CD4-positive, CD25-positive, alpha-beta regulatory T cell (primary cell): Measurements from ENCODE around the gene TNS1. TPM values are rescaled to one million over a fixed set of nuclear protein-coding genes. Genes with fewer than 3 reads are reported as not detected.

ENCODE experiments used
- polyA plus RNA-seq, 4 donors: library from polyadenylated mRNA; unstranded; fragments of 300-500 nt; fragmentation: Illumina TruSeq; gene quantifications; one replicate each; pipeline ENCODE4 v1.2.3, GENCODE V29; 2021
- total RNA-seq: library from RNA; stranded (reverse); gene quantifications from one replicate; pipeline ENCODE4 v1.2.3, GENCODE V29; 2022

TNS1 gene
- total and polyA plus RNA-seq, 5 donors from 2014 or later = 0.49 TPM; not detected in 4

Other genes with a start within 250 kb of the TNS1 start
- gene RUFY4, start 66.3 kb upstream of the TNS1 start, total RNA-seq = 2.1 TPM
- under 1 TPM in 1 of 4 donors, not detected in 3; 0.15 TPM for gene RUFY4, start 66.3 kb upstream of the TNS1 start, polyA plus RNA-seq
- not detected for gene CXCR2, start 123.0 kb upstream of the TNS1 start, total RNA-seq
- gene CXCR2, start 123.0 kb upstream of the TNS1 start, polyA plus RNA-seq = not detected
- not detected for gene CXCR1, start 164.0 kb upstream of the TNS1 start, total RNA-seq
- gene CXCR1, start 164.0 kb upstream of the TNS1 start, polyA plus RNA-seq = under 1 TPM; 0.08 to 0.94 (median 0.46) TPM
- 540 TPM for gene ARPC2, start 214.2 kb upstream of the TNS1 start, total RNA-seq
- gene ARPC2, start 214.2 kb upstream of the TNS1 start, polyA plus RNA-seq = 1,000 to 10,000 TPM in 2 of 4 donors, 100 to 1,000 TPM in 2; 741 to 1,050 (median 910) TPM